SKM-1 (cell line): ENCODE measurements around the gene SYNE3.
"Not testable (repeated sequence)": the region's sequence is repeated elsewhere in the genome, so short reads cannot be mapped to it uniquely, and the experiment has no call there.

ENCODE experiments used
- DNase-seq: peaks from one replicate; lab custom pipeline; 2025; ENCODE audit not compliant: unreplicated experiment; lab: John Stamatoyannopoulos, UW

Gene SYNE3

GRCh38 chr14:95523815-95524448, 7.5 kb upstream of the SYNE3 start:
- no peak for DNase-seq

GRCh38 chr14:95523051-95523814, 6.8 kb upstream of the SYNE3 start:
- DNase-seq = no peak

- no peak for DNase-seq
Observed at GRCh38 chr14:95522556-95522955, 6.1 kb upstream of the SYNE3 start.

GRCh38 chr14:95522116-95522515, 5.7 kb upstream of the SYNE3 start:
- DNase-seq = no peak

GRCh38 chr14:95521001-95521400, 4.6 kb upstream of the SYNE3 start:
- DNase-seq = no peak

- no peak for DNase-seq
Observed at GRCh38 chr14:95520346-95520745, 3.9 kb upstream of the SYNE3 start.

- DNase-seq = peak; percentile 19
Observed at GRCh38 chr14:95519699-95520098, 3.2 kb upstream of the SYNE3 start.

GRCh38 chr14:95518045-95518751, 1.7 kb upstream of the SYNE3 start:
- no peak for DNase-seq

GRCh38 chr14:95515596-95516552, 576 bp downstream of the SYNE3 start:
- DNase-seq = peak; percentile 40

- DNase-seq = no peak
Observed at GRCh38 chr14:95515080-95515489, 1.4 kb downstream of the SYNE3 start.

- DNase-seq = no peak
Observed at GRCh38 chr14:95514131-95515079, 2.0 kb downstream of the SYNE3 start.

GRCh38 chr14:95513291-95513690, 3.2 kb downstream of the SYNE3 start:
- no peak for DNase-seq

- DNase-seq = no peak
Observed at GRCh38 chr14:95511687-95512086, 4.8 kb downstream of the SYNE3 start.

- no peak for DNase-seq
Observed at GRCh38 chr14:95510804-95511203, 5.6 kb downstream of the SYNE3 start.

- DNase-seq = not testable (repeated sequence)
Observed at GRCh38 chr14:95510344-95510743, 6.1 kb downstream of the SYNE3 start.

- DNase-seq = no peak
Observed at GRCh38 chr14:95509495-95509894, 7.0 kb downstream of the SYNE3 start.

- no peak for DNase-seq
Observed at GRCh38 chr14:95508377-95508776, 8.1 kb downstream of the SYNE3 start.

GRCh38 chr14:95507701-95508103, 8.7 kb downstream of the SYNE3 start:
- no peak for DNase-seq

- DNase-seq = peak; percentile 42
Observed at GRCh38 chr14:95507174-95507573, 9.3 kb downstream of the SYNE3 start.
